ENCODE results near the gene SLC16A2.

DNA sequence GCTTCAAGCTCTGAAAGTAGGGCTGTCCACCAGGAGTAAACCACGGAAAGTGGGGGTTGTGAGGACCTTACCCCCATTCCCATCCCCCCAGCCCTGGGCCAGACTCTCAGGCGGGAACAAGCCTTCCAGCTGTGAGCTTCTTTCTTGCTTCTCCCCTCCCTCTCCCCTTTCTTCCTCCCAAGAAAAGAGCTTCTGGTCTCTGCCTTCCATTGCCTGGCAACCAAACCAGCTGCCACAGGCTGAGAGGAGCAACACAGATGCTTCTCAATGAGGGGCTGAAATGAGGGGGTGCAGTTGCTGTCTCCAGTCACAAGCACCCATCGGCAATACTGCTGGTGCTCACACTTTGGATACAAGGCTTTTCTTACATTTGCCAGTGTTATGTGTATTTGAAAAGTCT, 72.5 kb downstream of the SLC16A2 start:
- TF ChIP-seq EZH2 (IDR thresholded peaks at IDR 0.05; ENCODE audit: borderline replicate concordance, low read depth, low read length, poor library complexity, severe bottlenecking), result no peak
- TF ChIP-seq, protein P1, sequence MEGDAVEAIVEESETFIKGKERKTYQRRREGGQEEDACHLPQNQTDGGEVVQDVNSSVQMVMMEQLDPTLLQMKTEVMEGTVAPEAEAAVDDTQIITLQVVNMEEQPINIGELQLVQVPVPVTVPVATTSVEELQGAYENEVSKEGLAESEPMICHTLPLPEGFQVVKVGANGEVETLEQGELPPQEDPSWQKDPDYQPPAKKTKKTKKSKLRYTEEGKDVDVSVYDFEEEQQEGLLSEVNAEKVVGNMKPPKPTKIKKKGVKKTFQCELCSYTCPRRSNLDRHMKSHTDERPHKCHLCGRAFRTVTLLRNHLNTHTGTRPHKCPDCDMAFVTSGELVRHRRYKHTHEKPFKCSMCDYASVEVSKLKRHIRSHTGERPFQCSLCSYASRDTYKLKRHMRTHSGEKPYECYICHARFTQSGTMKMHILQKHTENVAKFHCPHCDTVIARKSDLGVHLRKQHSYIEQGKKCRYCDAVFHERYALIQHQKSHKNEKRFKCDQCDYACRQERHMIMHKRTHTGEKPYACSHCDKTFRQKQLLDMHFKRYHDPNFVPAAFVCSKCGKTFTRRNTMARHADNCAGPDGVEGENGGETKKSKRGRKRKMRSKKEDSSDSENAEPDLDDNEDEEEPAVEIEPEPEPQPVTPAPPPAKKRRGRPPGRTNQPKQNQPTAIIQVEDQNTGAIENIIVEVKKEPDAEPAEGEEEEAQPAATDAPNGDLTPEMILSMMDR (conservative IDR thresholded peaks at IDR 0.05; ENCODE audit: low read depth, low read length), result no peak
